H9 (cell line): ENCODE measurements around the gene KRTAP5-6. TPM values are rescaled to one million over a fixed set of nuclear protein-coding genes. Genes with fewer than 3 reads are reported as not detected.

Source experiments
- DNase-seq: peaks from one replicate; pipeline ENCODE4 v3.0.0-alpha.2; 2017
- H2AFZ ChIP-seq: one replicate; pipeline ENCODE4 v1.6.1; 2013; ENCODE audit warnings: mild to moderate bottlenecking, low read length, control low read depth, moderate library complexity
- H2AK5ac ChIP-seq: 2 replicates; pipeline ENCODE4 v1.6.1; 2013; ENCODE audit warnings: low read length, control low read depth, mixed read lengths; ENCODE audit not compliant: insufficient read length
- H2BK120ac ChIP-seq: one replicate; pipeline ENCODE4 v1.6.1; 2013; ENCODE audit warnings: low read depth, mild to moderate bottlenecking, low read length, control low read depth, inconsistent platforms; ENCODE audit not compliant: poor library complexity, severe bottlenecking
- H2BK12ac ChIP-seq: 2 replicates; pipeline ENCODE4 v1.6.1; 2013; ENCODE audit warnings: low read length, control low read depth, mixed read lengths, low read depth; ENCODE audit not compliant: insufficient read length
- H2BK15ac ChIP-seq: 2 replicates; pipeline ENCODE4 v1.6.1; 2013; ENCODE audit warnings: low read depth, low read length, control low read depth
- H2BK20ac ChIP-seq: one replicate; pipeline ENCODE4 v1.6.1; 2013; ENCODE audit warnings: low read depth, mild to moderate bottlenecking, low read length, control low read depth, inconsistent platforms; ENCODE audit not compliant: poor library complexity, severe bottlenecking
- H2BK5ac ChIP-seq: 2 replicates; pipeline ENCODE4 v1.6.1; 2013; ENCODE audit warnings: low read length, control low read depth, mixed read lengths; ENCODE audit not compliant: insufficient read length
- H3K14ac ChIP-seq: 2 replicates; pipeline ENCODE4 v1.6.1; 2013; ENCODE audit warnings: low read length, control low read depth; ENCODE audit not compliant: insufficient read depth
- H3K18ac ChIP-seq: 2 replicates; pipeline ENCODE4 v1.6.1; 2013; ENCODE audit warnings: low read depth, mild to moderate bottlenecking, mixed read lengths, low read length, control low read depth; ENCODE audit not compliant: insufficient read length
- H3K23ac ChIP-seq: 2 replicates; pipeline ENCODE4 v1.6.1; 2013; ENCODE audit warnings: low read length, control low read depth, mixed read lengths, low read depth; ENCODE audit not compliant: insufficient read length
- H3K23me2 ChIP-seq: 2 replicates; pipeline ENCODE4 v1.6.1; 2013; ENCODE audit warnings: low read depth, mild to moderate bottlenecking, mixed read lengths, low read length, control low read depth; ENCODE audit not compliant: insufficient read length, poor library complexity, severe bottlenecking
- H3K27ac ChIP-seq: 2 replicates; pipeline ENCODE4 v1.5.1; 2013; ENCODE audit warnings: low read length, control low read depth, mixed read lengths, low read depth; ENCODE audit not compliant: insufficient read length
- H3K27me3 ChIP-seq: 2 replicates; pipeline ENCODE4 v1.6.1; 2013; ENCODE audit warnings: low read length, control low read depth, inconsistent platforms; ENCODE audit not compliant: insufficient read depth
- H3K4ac ChIP-seq: 2 replicates; pipeline ENCODE4 v1.6.1; 2013; ENCODE audit warnings: low read depth, mild to moderate bottlenecking, control low read depth, inconsistent platforms, low read length, moderate library complexity
- H3K4me1 ChIP-seq: 2 replicates; pipeline ENCODE4 v1.6.1; 2013; ENCODE audit warnings: low read length, control low read depth, inconsistent platforms; ENCODE audit not compliant: insufficient read depth
- H3K4me2 ChIP-seq: 2 replicates; pipeline ENCODE4 v1.6.1; 2013; ENCODE audit warnings: low read length, control low read depth, mixed read lengths; ENCODE audit not compliant: insufficient read length, insufficient read depth
- H3K56ac ChIP-seq: 2 replicates; pipeline ENCODE4 v1.6.1; 2013; ENCODE audit warnings: low read depth, mild to moderate bottlenecking, mixed read lengths, low read length, control low read depth; ENCODE audit not compliant: insufficient read length
- H3K79me1 ChIP-seq: 2 replicates; pipeline ENCODE4 v1.6.1; 2013; ENCODE audit warnings: low read depth, mild to moderate bottlenecking, moderate library complexity, low read length, control low read depth, inconsistent platforms; ENCODE audit not compliant: insufficient read depth, poor library complexity, severe bottlenecking
- H3K79me2 ChIP-seq: 2 replicates; pipeline ENCODE4 v1.6.1; 2013; ENCODE audit warnings: low read length, control low read depth, inconsistent platforms; ENCODE audit not compliant: insufficient read depth
- H3K9ac ChIP-seq: 2 replicates; pipeline ENCODE4 v1.6.1; 2013; ENCODE audit warnings: low read length, control low read depth, mixed read lengths; ENCODE audit not compliant: insufficient read length; ENCODE audit errors: extremely low read depth
- H3K9me3 ChIP-seq: one replicate; pipeline ENCODE4 v1.6.1; 2013; ENCODE audit warnings: low read depth, low read length, inconsistent platforms; ENCODE audit not compliant: control insufficient read depth
- H3T11ph ChIP-seq: one replicate; pipeline ENCODE4 v1.6.1; 2013; ENCODE audit warnings: mild to moderate bottlenecking, low read length, control low read depth, inconsistent platforms
- H4K20me1 ChIP-seq: one replicate; pipeline ENCODE4 v1.6.1; 2013; ENCODE audit not compliant: control insufficient read depth, insufficient read length, insufficient read depth
- H4K5ac ChIP-seq: 2 replicates; pipeline ENCODE4 v1.6.1; 2013; ENCODE audit warnings: low read depth, mild to moderate bottlenecking, mixed read lengths, low read length, control low read depth; ENCODE audit not compliant: insufficient read length
- H4K8ac ChIP-seq: replicated peaks from 2 replicates; pipeline ENCODE4 v1.6.1; 2013; ENCODE audit warnings: low read length, control low read depth, mixed read lengths, low read depth; ENCODE audit not compliant: insufficient read length
- H4K91ac ChIP-seq: 2 replicates; pipeline ENCODE4 v1.6.1; 2013; ENCODE audit warnings: low read depth, mild to moderate bottlenecking, moderate library complexity, mixed read lengths, low read length, control low read depth; ENCODE audit not compliant: insufficient read length
- H3K27ac Mint-ChIP-seq, 3 experiments: 2 replicates in 2 of 3; 3 replicates in 1 of 3; pipeline ENCODE4 v1.8.0; 2020 to 2021; ENCODE audit warnings: mixed read lengths in 3 of 3, mild to moderate bottlenecking in 1 of 3, moderate library complexity in 1 of 3
- H3K27me3 Mint-ChIP-seq: 2 replicates; pipeline ENCODE4 v1.8.0; 2021; ENCODE audit warnings: low read depth, mild to moderate bottlenecking, moderate library complexity, mixed read lengths
- H3K36me3 Mint-ChIP-seq, 3 experiments: 2 replicates in 2 of 3; 3 replicates in 1 of 3; pipeline ENCODE4 v1.8.0; 2020 to 2021; ENCODE audit warnings: low read depth in 3 of 3, mixed read lengths in 3 of 3; ENCODE audit not compliant: insufficient read depth in 1 of 3
- H3K4me1 Mint-ChIP-seq, 2 experiments: 2 replicates each; pipeline ENCODE4 v1.8.0; 2020; ENCODE audit warnings: mixed read lengths in 2 of 2
- H3K4me3 Mint-ChIP-seq, 2 experiments: 2 replicates in 1 of 2; 3 replicates in 1 of 2; pipeline ENCODE4 v1.8.0; 2020 to 2021; ENCODE audit warnings: mild to moderate bottlenecking in 2 of 2, mixed read lengths in 2 of 2, moderate library complexity in 1 of 2
- H3K9me3 Mint-ChIP-seq, 2 experiments: 2 replicates in 1 of 2; 3 replicates in 1 of 2; pipeline ENCODE4 v1.8.0; 2020; ENCODE audit warnings: mild to moderate bottlenecking in 2 of 2, mixed read lengths in 2 of 2, moderate library complexity in 1 of 2
- WGBS: extraction: QIAGEN DNeasy Blood & Tissue Kit; methylation state at CpG from one replicate; pipeline ENCODE4 v1.1.7; 2013; ENCODE audit warnings: missing lambda C conversion rate, low lambda C conversion rate, mixed read lengths; ENCODE audit not compliant: insufficient read length; ENCODE audit errors: extremely low coverage; 5-methylcytosine and 5-hydroxymethylcytosine counted together
- total RNA-seq: library from RNA; stranded (reverse); gene quantifications from 2 replicates; pipeline ENCODE4 v1.2.1, GENCODE V29; 2021
- TF ChIP-seq, protein P1 (sequence below): fragments of 200-600 bp; sonication (generic); conservative IDR thresholded peaks from 3 replicates; pipeline ENCODE4 v1.8.0; 2021; ENCODE audit warnings: antibody characterized with exemption, mild to moderate bottlenecking

The KRTAP5-6 gene
- total RNA-seq, 1 experiment from 2014 or later, result not detected

GRCh38 chr11:1714908-1715885, 18.2 kb downstream of the KRTAP5-6 start:
- Histone ChIP-seq H3K9me3 (no peaks in the 10 kb centered on the region), H3T11ph (no peak overlapping the region), H3K23me2 (no peaks in the 10 kb centered on the region), H2BK20ac (no peak overlapping the region), H2BK15ac (no peak overlapping the region), H3K27me3 (no peaks in the 10 kb centered on the region; the same call in 1 of the 2 replicates), H2AK5ac (no peak overlapping the region), H4K20me1 (no peaks in the 10 kb centered on the region), H2BK12ac (no peak overlapping the region), H4K91ac (no peak overlapping the region), H3K14ac (no peak overlapping the region), H3K18ac (no peak overlapping the region), H2AFZ (no peak overlapping the region), H4K8ac (no peak overlapping the region), H3K4ac (no peak overlapping the region), H2BK120ac (no peak overlapping the region), H3K4me1 (no peaks in the 10 kb centered on the region), H2BK5ac (no peak overlapping the region), H3K9ac (no peak overlapping the region), H3K4me2 (no peak overlapping the region), H3K56ac (no peak overlapping the region), H3K79me2 (no peaks in the 10 kb centered on the region), H3K23ac (no peak overlapping the region), H4K5ac (no peak overlapping the region), H3K79me1 (no peaks in the 10 kb centered on the region), H3K27ac (no peak overlapping the region)
- H3K9me3 Mint-ChIP-seq, result no peaks in the 10 kb centered on the region
- peak; percentile 12 for DNase-seq
- H3K4me1 Mint-ChIP-seq, result no peaks in the 10 kb centered on the region
- H3K27me3 Mint-ChIP-seq, result peaks cover 34% of the 10 kb centered on the region
- WGBS, result no CpG with 5 or more reads among the region's 24 CpGs
- TF ChIP-seq, protein P1, sequence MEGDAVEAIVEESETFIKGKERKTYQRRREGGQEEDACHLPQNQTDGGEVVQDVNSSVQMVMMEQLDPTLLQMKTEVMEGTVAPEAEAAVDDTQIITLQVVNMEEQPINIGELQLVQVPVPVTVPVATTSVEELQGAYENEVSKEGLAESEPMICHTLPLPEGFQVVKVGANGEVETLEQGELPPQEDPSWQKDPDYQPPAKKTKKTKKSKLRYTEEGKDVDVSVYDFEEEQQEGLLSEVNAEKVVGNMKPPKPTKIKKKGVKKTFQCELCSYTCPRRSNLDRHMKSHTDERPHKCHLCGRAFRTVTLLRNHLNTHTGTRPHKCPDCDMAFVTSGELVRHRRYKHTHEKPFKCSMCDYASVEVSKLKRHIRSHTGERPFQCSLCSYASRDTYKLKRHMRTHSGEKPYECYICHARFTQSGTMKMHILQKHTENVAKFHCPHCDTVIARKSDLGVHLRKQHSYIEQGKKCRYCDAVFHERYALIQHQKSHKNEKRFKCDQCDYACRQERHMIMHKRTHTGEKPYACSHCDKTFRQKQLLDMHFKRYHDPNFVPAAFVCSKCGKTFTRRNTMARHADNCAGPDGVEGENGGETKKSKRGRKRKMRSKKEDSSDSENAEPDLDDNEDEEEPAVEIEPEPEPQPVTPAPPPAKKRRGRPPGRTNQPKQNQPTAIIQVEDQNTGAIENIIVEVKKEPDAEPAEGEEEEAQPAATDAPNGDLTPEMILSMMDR, result no peak
- H3K4me3 Mint-ChIP-seq, result no peak overlapping the region
- H3K36me3 Mint-ChIP-seq, result no peaks in the 10 kb centered on the region
- H3K27ac Mint-ChIP-seq, result no peak overlapping the region; a peak in 2 of 7 replicates
